Colonic mucosa (tissue), 4 donors: ENCODE data around the gene NOL4L. TPM values are rescaled to one million over a fixed set of nuclear protein-coding genes. Genes with fewer than 3 reads are reported as not detected.

Source experiments
- DNase-seq: peaks from one replicate; pipeline ENCODE4 v3.0.0-alpha.2; 2020
- H3K27ac ChIP-seq: fragments of 200-600 bp; one replicate; pipeline ENCODE4 v1.8.0; 2021
- H3K27me3 ChIP-seq: fragments of 200-600 bp; one replicate; pipeline ENCODE4 v1.8.0; 2021
- H3K36me3 ChIP-seq: fragments of 200-600 bp; one replicate; pipeline ENCODE4 v1.8.0; 2021
- H3K4me1 ChIP-seq: fragments of 200-600 bp; one replicate; pipeline ENCODE4 v1.8.0; 2021; ENCODE audit warnings: mild to moderate bottlenecking
- H3K4me3 ChIP-seq: fragments of 200-600 bp; one replicate; pipeline ENCODE4 v1.8.0; 2021
- H3K9ac ChIP-seq, 2 donors: one replicate each; pipeline ENCODE4 v1.7.0; 2013; ENCODE audit warnings: control low read depth in 2 of 2, low read depth in 2 of 2, low read length in 2 of 2
- H3K9me3 ChIP-seq: fragments of 200-600 bp; one replicate; pipeline ENCODE4 v1.8.0; 2021
- intact Hi-C: fragments of 100-400 bp; cut with DNase I; formaldehyde crosslinking; loops from one replicate; pipeline ENCODE4 v1.14.1; 2022
- total RNA-seq, 2 donors: library from RNA; stranded (reverse); fragmentation: NEBNext Ultra II Directional in 1 of 2; extraction: Animal tissue kit (Norgen Biotek cat#: 25700) in 1 of 2; gene quantifications; one replicate each; pipeline ENCODE4 v1.2.1, GENCODE V29; 2021
- TF ChIP-seq, protein P1 (sequence below): fragments of 200-600 bp; IDR thresholded peaks from one replicate; pipeline ENCODE4 v1.8.0; 2022; ENCODE audit warnings: antibody characterized with exemption, mild to moderate bottlenecking
- donor health status: healthy.
- donor health status: DM: no; HTN: no; CAD: no.
- donor health status: DM: no; HTN: no; CAD: no.

The NOL4L gene
- total RNA-seq, 2 donors from 2014 or later = 54.2 to 58.0 TPM

DNA sequence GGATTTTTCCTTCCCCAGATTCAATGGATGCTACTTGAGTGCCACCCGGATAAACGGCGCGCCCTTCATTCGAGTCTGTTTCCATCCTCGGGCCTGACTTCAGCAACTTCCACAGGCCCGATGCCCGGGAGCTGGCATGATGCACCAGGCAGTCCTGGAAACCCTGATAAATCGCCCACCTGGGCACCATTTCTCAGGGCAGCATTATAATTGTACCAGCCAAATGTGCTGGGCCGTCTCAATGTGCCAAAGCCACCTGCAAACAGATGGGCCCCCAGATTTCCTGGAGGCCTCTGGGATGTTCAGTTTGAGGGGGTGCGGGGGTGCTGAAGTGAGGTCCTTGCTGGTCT, 65.8 kb downstream of the NOL4L start:
- Histone ChIP-seq H3K36me3 (no peaks in the 10 kb centered on the region), H3K27ac (no peak overlapping the region), H3K4me1 (no peaks in the 10 kb centered on the region), H3K9ac (no peak overlapping the region), H3K9me3 (no peaks in the 10 kb centered on the region), H3K27me3 (no peaks in the 10 kb centered on the region), H3K4me3 (no peak overlapping the region)
- DNase-seq = no peak
- TF ChIP-seq, protein P1, sequence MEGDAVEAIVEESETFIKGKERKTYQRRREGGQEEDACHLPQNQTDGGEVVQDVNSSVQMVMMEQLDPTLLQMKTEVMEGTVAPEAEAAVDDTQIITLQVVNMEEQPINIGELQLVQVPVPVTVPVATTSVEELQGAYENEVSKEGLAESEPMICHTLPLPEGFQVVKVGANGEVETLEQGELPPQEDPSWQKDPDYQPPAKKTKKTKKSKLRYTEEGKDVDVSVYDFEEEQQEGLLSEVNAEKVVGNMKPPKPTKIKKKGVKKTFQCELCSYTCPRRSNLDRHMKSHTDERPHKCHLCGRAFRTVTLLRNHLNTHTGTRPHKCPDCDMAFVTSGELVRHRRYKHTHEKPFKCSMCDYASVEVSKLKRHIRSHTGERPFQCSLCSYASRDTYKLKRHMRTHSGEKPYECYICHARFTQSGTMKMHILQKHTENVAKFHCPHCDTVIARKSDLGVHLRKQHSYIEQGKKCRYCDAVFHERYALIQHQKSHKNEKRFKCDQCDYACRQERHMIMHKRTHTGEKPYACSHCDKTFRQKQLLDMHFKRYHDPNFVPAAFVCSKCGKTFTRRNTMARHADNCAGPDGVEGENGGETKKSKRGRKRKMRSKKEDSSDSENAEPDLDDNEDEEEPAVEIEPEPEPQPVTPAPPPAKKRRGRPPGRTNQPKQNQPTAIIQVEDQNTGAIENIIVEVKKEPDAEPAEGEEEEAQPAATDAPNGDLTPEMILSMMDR = no peak
- intact Hi-C loops = no loop called here

DNA sequence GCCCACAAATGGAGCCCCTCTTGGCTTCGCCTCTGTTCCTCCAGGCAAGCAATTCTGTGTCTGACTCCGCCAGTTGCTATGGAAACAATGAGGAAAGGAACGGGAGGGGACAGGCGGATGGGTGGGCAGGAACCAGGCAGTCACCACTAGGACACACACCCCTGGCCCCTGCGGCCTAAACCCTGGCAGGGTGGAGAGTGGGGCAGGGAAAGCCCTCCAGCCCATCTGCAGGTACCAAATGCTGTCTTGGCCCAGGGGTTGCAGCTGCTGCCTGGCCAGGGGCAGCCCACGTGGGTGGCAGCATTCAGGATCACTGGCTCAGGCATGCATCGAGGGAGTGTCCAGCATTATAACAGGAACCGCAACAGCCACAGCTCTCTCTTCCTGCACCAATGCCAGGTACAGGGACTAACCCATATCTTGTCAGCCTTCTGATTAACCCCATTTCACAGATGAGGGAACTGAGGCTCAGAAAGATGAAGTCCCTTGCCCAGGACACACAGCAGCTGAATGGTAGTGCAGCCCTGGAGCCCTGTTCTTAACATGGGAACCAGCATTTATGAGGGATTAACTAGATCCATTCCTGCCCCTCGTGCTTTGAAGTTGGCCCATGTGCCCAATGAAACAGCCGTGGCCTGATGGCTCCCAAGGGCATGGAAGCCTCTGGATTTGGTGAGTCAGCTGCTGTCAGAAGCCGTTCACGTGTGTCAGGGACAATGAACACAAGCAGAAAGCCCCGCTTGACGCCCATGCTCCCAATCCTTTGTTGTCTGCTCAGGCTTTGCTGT, 66.3 kb downstream of the NOL4L start:
- no peak for DNase-seq
- Histone ChIP-seq H3K9me3 (no peaks in the 10 kb centered on the region), H3K4me3 (no peak overlapping the region), H3K27me3 (no peaks in the 10 kb centered on the region), H3K27ac (no peak overlapping the region), H3K9ac (no peak overlapping the region), H3K36me3 (no peaks in the 10 kb centered on the region), H3K4me1 (no peaks in the 10 kb centered on the region)
- intact Hi-C loops = no loop called here
- TF ChIP-seq, protein P1 = no peak

- intact Hi-C loops = no loop called here
- no peaks in the 10 kb centered on the region for H3K36me3 ChIP-seq
- no peak overlapping the region for H3K27ac ChIP-seq
- no peak overlapping the region for H3K9ac ChIP-seq
- no peaks in the 10 kb centered on the region for H3K4me1 ChIP-seq
- no peak for DNase-seq
- no peaks in the 10 kb centered on the region for H3K9me3 ChIP-seq
- H3K4me3 ChIP-seq = no peak overlapping the region
- H3K27me3 ChIP-seq = no peaks in the 10 kb centered on the region
- TF ChIP-seq, protein P1 = no peak
Observed at GRCh38 chr20:32517914-32518592, 67.1 kb downstream of the NOL4L start.

DNA sequence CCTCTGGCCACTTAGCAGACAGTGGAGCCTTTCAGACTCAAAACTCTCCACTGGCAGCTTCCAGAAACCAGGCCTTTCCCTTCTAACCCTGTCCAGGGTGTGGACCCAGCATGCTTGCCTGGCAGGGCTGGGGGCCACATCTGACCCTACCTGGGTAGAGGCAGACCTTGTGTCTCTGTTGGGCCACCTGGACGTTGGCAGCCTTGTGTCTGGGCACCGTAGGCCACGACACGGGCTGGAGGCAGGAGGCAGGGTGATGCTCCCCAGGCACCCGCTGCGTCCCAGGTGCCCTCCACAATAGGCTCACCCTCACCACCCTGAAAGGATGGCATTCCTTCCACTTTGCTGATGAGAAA, 67.6 kb downstream of the NOL4L start:
- no peak overlapping the region for H3K27ac ChIP-seq
- intact Hi-C loops = no loop called here

GRCh38 chr20:32516583-32517517, 68.3 kb downstream of the NOL4L start:
- no peak overlapping the region for H3K4me3 ChIP-seq
- DNase-seq = no peak
- no peaks in the 10 kb centered on the region for H3K36me3 ChIP-seq
- H3K9me3 ChIP-seq = no peaks in the 10 kb centered on the region
- H3K27me3 ChIP-seq = no peaks in the 10 kb centered on the region
- intact Hi-C loops = no loop called here
- no peak overlapping the region for H3K9ac ChIP-seq
- no peak overlapping the region for H3K27ac ChIP-seq
- no peaks in the 10 kb centered on the region for H3K4me1 ChIP-seq
- TF ChIP-seq, protein P1 = no peak

More for the DNA sequence above, 67.6 kb downstream of the NOL4L start:
- no peaks in the 10 kb centered on the region for H3K36me3 ChIP-seq
- no peak for DNase-seq
- H3K9me3 ChIP-seq = no peaks in the 10 kb centered on the region
- TF ChIP-seq, protein P1 = no peak
- H3K4me1 ChIP-seq = no peaks in the 10 kb centered on the region
- no peaks in the 10 kb centered on the region for H3K27me3 ChIP-seq
- no peak overlapping the region for H3K9ac ChIP-seq
- no peak overlapping the region for H3K4me3 ChIP-seq
